Measurements from ENCODE around the gene VSTM4.

Gene VSTM4

GRCh38 chr10:49093922-49094321 lies 21.4 kb downstream of the VSTM4 start:
- Histone ChIP-seq H3K27me3 (ENCODE audit: insufficient read depth, low read depth, severe bottlenecking) (peaks cover 7% of the 10 kb centered on the region), H3K9me3 (ENCODE audit: severe bottlenecking) (no peaks in the 10 kb centered on the region), H3K4me3 (ENCODE audit: low read depth, low read length) (no peak overlapping the region), H3K36me3 (no peaks in the 10 kb centered on the region), H3K27ac (no peak overlapping the region)
- TF ChIP-seq CTCF (IDR thresholded peaks at IDR 0.05; ENCODE audit: low read depth, low read length), result no peak
- DNase-seq, result no peak

- DNase-seq, result no peak
- Histone ChIP-seq H3K4me3 (ENCODE audit: low read depth, low read length) (no peak overlapping the region), H3K36me3 (no peaks in the 10 kb centered on the region), H3K27ac (no peak overlapping the region), H3K27me3 (ENCODE audit: insufficient read depth, low read depth, severe bottlenecking) (peaks cover 7% of the 10 kb centered on the region), H3K9me3 (ENCODE audit: severe bottlenecking) (no peaks in the 10 kb centered on the region)
- TF ChIP-seq CTCF (IDR thresholded peaks at IDR 0.05; ENCODE audit: low read depth, low read length), result no peak
Observed at GRCh38 chr10:49092477-49092876, 22.8 kb downstream of the VSTM4 start.

- Histone ChIP-seq H3K4me3 (ENCODE audit: low read depth, low read length) (no peak overlapping the region), H3K9me3 (ENCODE audit: severe bottlenecking) (peaks cover 6% of the 10 kb centered on the region), H3K27ac (no peak overlapping the region), H3K36me3 (no peaks in the 10 kb centered on the region), H3K27me3 (ENCODE audit: insufficient read depth, low read depth, severe bottlenecking) (peaks cover 7% of the 10 kb centered on the region)
- TF ChIP-seq CTCF (IDR thresholded peaks at IDR 0.05; ENCODE audit: low read depth, low read length), result no peak
- no peak for DNase-seq
Observed at GRCh38 chr10:49091450-49092210, 23.7 kb downstream of the VSTM4 start.

- Histone ChIP-seq H3K4me3 (ENCODE audit: low read depth, low read length) (no peak overlapping the region), H3K27ac (no peak overlapping the region), H3K27me3 (ENCODE audit: insufficient read depth, low read depth, severe bottlenecking) (peaks cover 7% of the 10 kb centered on the region), H3K9me3 (ENCODE audit: severe bottlenecking) (peaks cover 7% of the 10 kb centered on the region), H3K36me3 (no peaks in the 10 kb centered on the region)
- TF ChIP-seq CTCF (IDR thresholded peaks at IDR 0.05; ENCODE audit: low read depth, low read length), result no peak
- DNase-seq, result no peak
Observed at GRCh38 chr10:49090696-49091380, 24.5 kb downstream of the VSTM4 start.

- Histone ChIP-seq H3K36me3 (no peaks in the 10 kb centered on the region), H3K27me3 (ENCODE audit: insufficient read depth, low read depth, severe bottlenecking) (peaks cover 7% of the 10 kb centered on the region), H3K9me3 (ENCODE audit: severe bottlenecking) (peaks cover 7% of the 10 kb centered on the region), H3K4me3 (ENCODE audit: low read depth, low read length) (no peak overlapping the region), H3K27ac (no peak overlapping the region)
- DNase-seq, result no peak
- no peak for TF ChIP-seq CTCF (IDR thresholded peaks at IDR 0.05; ENCODE audit: low read depth, low read length)
Observed at GRCh38 chr10:49090189-49090575, 25.1 kb downstream of the VSTM4 start.

All from WERI-Rb-1 (cell line).